ENCODE results near the gene UACA. TPM values are rescaled to one million over a fixed set of nuclear protein-coding genes. Genes with fewer than 3 reads are reported as not detected.

Gene UACA
- total and polyA plus RNA-seq, 3 donors from 2014 or later = 10.2 to 65.1 (median 56.9) TPM

GRCh38 chr15:70802629-70803028, 39.3 kb upstream of the UACA start:
- 85% methylated on average over 4 of the region's 4 CpGs for WGBS, 2 donors
- intact Hi-C loops (cut with DNase I; ENCODE audit: low total_unique reads) = no loop called here
- Histone ChIP-seq H3K27ac (no peak overlapping the region), H3K36me3 (ENCODE audit: low read depth, missing control alignments) (no peaks in the 10 kb centered on the region), H3K9me3 (no peaks in the 10 kb centered on the region), H3K27me3 (no peaks in the 10 kb centered on the region), H3K4me1 (peaks cover 13% of the 10 kb centered on the region), H3K4me3 (no peak overlapping the region)
- no peak for TF ChIP-seq CTCF (IDR thresholded peaks at IDR 0.05)
- TF ChIP-seq POLR2A (IDR thresholded peaks at IDR 0.05) = no peak
- no peak for DNase-seq

- WGBS, 2 donors = 94 to 95% methylated on average over 5 of the region's 5 CpGs
- no peaks in the 10 kb centered on the region for H3K27me3 ChIP-seq
- H3K9me3 ChIP-seq = no peaks in the 10 kb centered on the region
- peak overlapping the region in 1 of 2 donors; percentile 75 for H3K27ac ChIP-seq
- no peak for DNase-seq
- H3K4me1 ChIP-seq = peaks cover 13% of the 10 kb centered on the region
- no peak overlapping the region for H3K4me3 ChIP-seq
- H3K36me3 ChIP-seq (ENCODE audit: low read depth, missing control alignments) = no peaks in the 10 kb centered on the region
- intact Hi-C loops (cut with DNase I; ENCODE audit: low total_unique reads) = no loop called here
- no peak for TF ChIP-seq POLR2A (IDR thresholded peaks at IDR 0.05)
- no peak for TF ChIP-seq CTCF (IDR thresholded peaks at IDR 0.05)
These were observed 37.8 kb upstream of the UACA start for GRCh38 chr15:70801109-70801508.

- no peak for TF ChIP-seq POLR2A (IDR thresholded peaks at IDR 0.05)
- TF ChIP-seq CTCF (IDR thresholded peaks at IDR 0.05) = no peak
- intact Hi-C loops (cut with DNase I; ENCODE audit: low total_unique reads) = no loop called here
- Histone ChIP-seq H3K4me1 (peaks cover 13% of the 10 kb centered on the region), H3K36me3 (ENCODE audit: low read depth, missing control alignments) (no peaks in the 10 kb centered on the region), H3K27me3 (no peaks in the 10 kb centered on the region), H3K4me3 (no peak overlapping the region), H3K9me3 (no peaks in the 10 kb centered on the region), H3K27ac (peak overlapping the region in 1 of 2 donors; percentile 75)
- WGBS, 2 donors = 72 to 78% methylated on average over 9 of the region's 9 CpGs
- peak; percentile 37 for DNase-seq
These were observed 36.5 kb upstream of the UACA start for GRCh38 chr15:70799667-70800450.

GRCh38 chr15:70797464-70797863, 34.1 kb upstream of the UACA start:
- Histone ChIP-seq H3K36me3 (ENCODE audit: low read depth, missing control alignments) (no peaks in the 10 kb centered on the region), H3K4me3 (no peak overlapping the region), H3K4me1 (peaks cover 13% of the 10 kb centered on the region), H3K9me3 (no peaks in the 10 kb centered on the region), H3K27me3 (no peaks in the 10 kb centered on the region), H3K27ac (no peak overlapping the region)
- TF ChIP-seq CTCF (IDR thresholded peaks at IDR 0.05) = no peak
- TF ChIP-seq POLR2A (IDR thresholded peaks at IDR 0.05) = no peak
- intact Hi-C loops (cut with DNase I; ENCODE audit: low total_unique reads) = no loop called here
- no peak for DNase-seq
- WGBS, 2 donors = 93 to 97% methylated on average over 5 of the region's 5 CpGs
